Lung (tissue), 12 donors: ENCODE measurements around the gene SEMA3A. TPM values are rescaled to one million over a fixed set of nuclear protein-coding genes. Genes with fewer than 3 reads are reported as not detected.
A peak's percentile ranks its signal among the peaks of the same experiment; 100 is the strongest.

ENCODE experiments used
- ATAC-seq: fragments of 200-7000 bp; cut with Tn5 transposase; one replicate; pipeline ENCODE4 v1.9.1; 2020; ENCODE audit warnings: moderate number of reproducible peaks; ENCODE audit not compliant: insufficient read depth, low FRiP score
- DNase-seq, 3 donors: peaks; one replicate each; pipeline ENCODE4 v3.0.0-alpha.2; 2013 to 2017
- H3K27ac ChIP-seq, 2 donors: one replicate each; pipeline ENCODE4 v1.5.1; 2013; ENCODE audit warnings: mild to moderate bottlenecking in 2 of 2, moderate library complexity in 2 of 2, control low read depth in 1 of 2, inconsistent platforms in 1 of 2, low read depth in 1 of 2, low read length in 1 of 2
- H3K27me3 ChIP-seq, 3 donors: one replicate each; pipeline ENCODE4 v1.5.1; 2013; ENCODE audit warnings: low read length in 2 of 3; ENCODE audit not compliant: control insufficient read depth in 3 of 3, insufficient read depth in 3 of 3
- H3K36me3 ChIP-seq, 4 donors: one replicate each; pipeline ENCODE4 v1.5.1; 2013; ENCODE audit warnings: low read length in 4 of 4, mild to moderate bottlenecking in 1 of 4, moderate library complexity in 1 of 4; ENCODE audit not compliant: control insufficient read depth in 4 of 4, insufficient read depth in 4 of 4
- H3K4me1 ChIP-seq, 5 donors: one replicate each; pipeline ENCODE4 v1.5.1; 2013; ENCODE audit warnings: low read length in 5 of 5, mild to moderate bottlenecking in 2 of 5, moderate library complexity in 1 of 5; ENCODE audit not compliant: control insufficient read depth in 5 of 5, insufficient read depth in 5 of 5
- H3K4me3 ChIP-seq: one replicate; pipeline ENCODE4 v1.5.1; 2013; ENCODE audit warnings: mild to moderate bottlenecking, control low read depth, moderate library complexity
- H3K9ac ChIP-seq, 2 donors: one replicate each; pipeline ENCODE4 v1.5.1; 2013; ENCODE audit warnings: low read length in 2 of 2, control low read depth in 1 of 2; ENCODE audit not compliant: insufficient read depth in 1 of 2
- H3K9me3 ChIP-seq, 4 donors: one replicate each; pipeline ENCODE4 v1.5.1; 2013; ENCODE audit warnings: low read length in 3 of 4, mild to moderate bottlenecking in 1 of 4, moderate library complexity in 1 of 4; ENCODE audit not compliant: control insufficient read depth in 4 of 4, insufficient read depth in 3 of 4
- WGBS, 2 donors: extraction: QIAGEN DNeasy Blood & Tissue Kit; methylation state at CpG; one replicate each; pipeline ENCODE4 v1.1.7; 2013; 5-methylcytosine and 5-hydroxymethylcytosine counted together
- polyA plus RNA-seq, 2 donors: library from polyadenylated mRNA; stranded (reverse); fragments of 200-250 nt; gene quantifications; one replicate each; pipeline ENCODE4 v1.2.1, GENCODE V29; 2013
- total RNA-seq, 2 donors: library from RNA; depleted of rRNA in 1 of 2; stranded (reverse); fragments of >200 nt in 1 of 2; gene quantifications; one replicate each; pipeline ENCODE4 v1.2.1, GENCODE V29; 2014 to 2021
- TF ChIP-seq, protein P1 (sequence below): IDR thresholded peaks from 2 replicates; pipeline ENCODE4 v1.5.1; 2012; ENCODE audit warnings: mild to moderate bottlenecking; ENCODE audit errors: control extremely low read depth, extremely low read depth
- donor health status: control.
- donor health status: control.
- donor health status: Bipolar disorder and iron deficiency.
- donor health status: healthy.
- donor health status: DM: yes; HTN: yes; CAD: no.

Gene SEMA3A
- total and polyA plus RNA-seq, 4 donors = 0.79 to 21.4 (median 5.5) TPM

DNA sequence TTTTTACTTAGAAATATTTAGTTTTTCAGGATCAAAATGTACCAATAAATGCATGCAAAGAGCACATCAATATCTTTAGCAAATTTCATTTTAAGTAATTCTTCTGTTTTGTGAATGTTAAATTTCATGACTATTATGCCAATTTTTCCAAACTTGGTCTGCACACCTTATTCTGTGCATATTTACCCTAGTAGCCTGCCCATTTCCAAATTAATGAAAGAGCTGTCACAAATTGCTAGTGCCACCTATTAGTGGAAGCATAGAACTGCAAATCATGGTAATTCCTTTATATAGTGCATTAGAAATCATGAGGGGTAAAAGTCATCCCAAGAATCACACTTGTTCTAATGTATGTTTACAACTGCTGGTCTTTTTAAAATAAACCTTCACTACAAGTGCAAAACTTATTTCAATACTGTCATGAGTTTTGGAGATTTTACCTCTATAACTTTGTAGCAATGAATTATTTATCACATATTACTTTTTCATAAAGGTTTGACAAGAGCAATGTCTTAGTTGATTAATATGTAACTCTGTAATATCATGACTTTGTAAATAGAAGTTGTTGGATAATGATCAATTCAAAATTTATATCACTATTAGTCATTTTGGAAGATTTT, 5.7 kb downstream of the SEMA3A start:
- TF ChIP-seq, protein P1, sequence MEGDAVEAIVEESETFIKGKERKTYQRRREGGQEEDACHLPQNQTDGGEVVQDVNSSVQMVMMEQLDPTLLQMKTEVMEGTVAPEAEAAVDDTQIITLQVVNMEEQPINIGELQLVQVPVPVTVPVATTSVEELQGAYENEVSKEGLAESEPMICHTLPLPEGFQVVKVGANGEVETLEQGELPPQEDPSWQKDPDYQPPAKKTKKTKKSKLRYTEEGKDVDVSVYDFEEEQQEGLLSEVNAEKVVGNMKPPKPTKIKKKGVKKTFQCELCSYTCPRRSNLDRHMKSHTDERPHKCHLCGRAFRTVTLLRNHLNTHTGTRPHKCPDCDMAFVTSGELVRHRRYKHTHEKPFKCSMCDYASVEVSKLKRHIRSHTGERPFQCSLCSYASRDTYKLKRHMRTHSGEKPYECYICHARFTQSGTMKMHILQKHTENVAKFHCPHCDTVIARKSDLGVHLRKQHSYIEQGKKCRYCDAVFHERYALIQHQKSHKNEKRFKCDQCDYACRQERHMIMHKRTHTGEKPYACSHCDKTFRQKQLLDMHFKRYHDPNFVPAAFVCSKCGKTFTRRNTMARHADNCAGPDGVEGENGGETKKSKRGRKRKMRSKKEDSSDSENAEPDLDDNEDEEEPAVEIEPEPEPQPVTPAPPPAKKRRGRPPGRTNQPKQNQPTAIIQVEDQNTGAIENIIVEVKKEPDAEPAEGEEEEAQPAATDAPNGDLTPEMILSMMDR = no peak
- no peak for ATAC-seq

DNA sequence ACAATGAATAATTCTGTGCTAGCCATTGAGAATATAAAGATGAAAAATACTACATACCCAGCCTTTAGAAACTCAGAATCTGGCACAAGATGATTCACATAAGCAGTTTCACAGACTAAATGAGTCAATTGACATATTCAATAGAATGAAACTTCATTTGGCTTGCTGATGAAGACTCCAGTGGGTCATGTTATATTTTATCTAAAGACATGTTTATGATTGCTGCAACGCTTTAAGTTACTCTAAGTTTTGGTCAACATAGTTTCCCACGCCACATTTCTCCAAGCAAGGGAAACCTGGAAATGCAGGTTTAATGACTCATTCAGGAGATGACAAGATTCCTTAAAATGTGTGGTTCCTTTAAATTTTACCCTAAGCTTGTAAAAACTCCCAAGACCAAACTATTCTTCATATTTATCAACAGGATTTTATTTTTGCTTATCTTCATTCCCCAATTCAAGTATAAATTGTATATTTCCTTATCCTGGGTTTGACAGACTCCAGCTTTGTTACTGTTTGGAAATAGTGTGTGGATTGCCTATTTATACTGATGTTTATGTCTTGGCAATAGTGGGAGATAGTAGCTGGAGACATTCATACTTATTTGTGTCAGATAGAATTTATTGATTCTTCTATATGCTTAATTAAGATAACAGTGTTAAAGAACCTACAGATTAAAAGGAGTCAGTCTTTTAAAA, 6.6 kb downstream of the SEMA3A start:
- TF ChIP-seq, protein P1 = no peak
- Histone ChIP-seq H3K27ac (no peak overlapping the region), H3K4me3 (no peak overlapping the region), H3K4me1 (peaks cover 0 to 62% (median 0%) of the 10 kb centered on the region in 5 donors), H3K9me3 (no peaks in the 10 kb centered on the region), H3K36me3 (no peaks in the 10 kb centered on the region), H3K9ac (peak overlapping the region in 1 of 2 donors; percentile 5), H3K27me3 (no peaks in the 10 kb centered on the region)
- 78 to 85% methylated on average over 2 of the region's 2 CpGs for WGBS, 2 donors
- DNase-seq (peak in 2 of 3 donors; percentile 85 to 88), ATAC-seq (no peak)

More for the DNA sequence above, 5.7 kb downstream of the SEMA3A start:
- Histone ChIP-seq H3K4me1 (peaks cover 0 to 59% (median 0%) of the 10 kb centered on the region in 5 donors), H3K27ac (no peak overlapping the region), H3K27me3 (no peaks in the 10 kb centered on the region), H3K36me3 (no peaks in the 10 kb centered on the region), H3K9ac (no peak overlapping the region), H3K4me3 (no peak overlapping the region), H3K9me3 (no peaks in the 10 kb centered on the region)
- peak in 2 of 3 donors; percentile 70 to 75 for DNase-seq

DNA sequence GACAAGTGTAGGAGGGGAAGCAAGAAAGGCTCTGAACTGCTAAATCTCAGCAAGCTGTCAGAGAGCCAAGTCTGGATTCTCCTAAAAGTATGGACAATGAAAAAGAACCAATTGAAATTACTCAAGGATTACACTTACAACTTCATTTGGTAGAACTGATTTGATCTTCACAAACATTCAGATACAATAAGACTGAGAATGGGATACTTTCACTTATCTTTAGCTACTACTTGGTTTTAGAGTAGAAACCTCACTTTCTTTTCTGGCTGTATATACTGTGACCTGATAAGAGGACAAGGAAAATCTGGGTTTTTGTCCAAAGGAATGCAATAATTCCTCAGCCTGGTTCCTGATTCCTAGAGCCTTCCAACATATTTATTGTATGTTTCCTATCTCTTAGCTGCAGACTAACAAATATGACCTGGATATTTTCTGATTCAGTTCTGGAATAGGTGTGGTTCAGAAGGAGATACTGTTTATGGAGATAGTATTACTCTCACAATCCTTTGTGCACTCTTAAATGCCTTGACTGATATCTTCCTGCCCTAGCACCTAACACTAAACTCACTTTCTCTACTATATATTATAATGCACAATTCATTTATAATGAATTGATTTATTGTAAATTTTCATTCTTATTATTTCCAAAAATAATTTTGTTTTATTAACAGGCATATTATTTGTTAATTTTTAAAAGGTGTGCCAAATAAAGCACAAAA, 7.3 kb downstream of the SEMA3A start:
- H3K27me3 ChIP-seq = no peaks in the 10 kb centered on the region
- TF ChIP-seq, protein P1 = no peak
- H3K9me3 ChIP-seq = no peaks in the 10 kb centered on the region
- DNase-seq (peak in 1 of 3 donors; percentile 47), ATAC-seq (no peak)
- no peak overlapping the region for H3K27ac ChIP-seq
- peaks cover 0 to 61% (median 0%) of the 10 kb centered on the region in 5 donors for H3K4me1 ChIP-seq
- H3K9ac ChIP-seq = peak overlapping the region in 1 of 2 donors; percentile 3
- H3K36me3 ChIP-seq = no peaks in the 10 kb centered on the region
- H3K4me3 ChIP-seq = no peak overlapping the region
